PFSK-1 (cell line): ENCODE data around the gene AKAP6.

Source experiments
- FOXP2 ChIP-seq: optimal IDR thresholded peaks from 2 replicates; pipeline ENCODE3; 2011; ENCODE audit warnings: borderline replicate concordance, control low read depth, inconsistent platforms; ENCODE audit not compliant: insufficient read depth; ENCODE audit errors: extremely low read length, extremely low read depth
- POLR2AphosphoS5 ChIP-seq: IDR thresholded peaks from 2 replicates; pipeline ENCODE4 v1.6.1; 2012; ENCODE audit warnings: low read depth, mild to moderate bottlenecking, control low read depth, low read length, moderate library complexity
- REST ChIP-seq, 2 experiments: IDR thresholded peaks; 2 replicates each; pipeline versions ENCODE4 v1.6.1 to v1.8.0; 2011 to 2012; ENCODE audit warnings: low read depth in 2 of 2, low read length in 2 of 2, control low read depth in 1 of 2, inconsistent platforms in 1 of 2, mild to moderate bottlenecking in 1 of 2, moderate library complexity in 1 of 2; ENCODE audit not compliant: insufficient read depth in 1 of 2
- SIN3A ChIP-seq: IDR thresholded peaks from 2 replicates; pipeline ENCODE4 v1.6.1; 2012; ENCODE audit warnings: mild to moderate bottlenecking, low read length, moderate library complexity, borderline replicate concordance; ENCODE audit not compliant: insufficient read depth
- TAF1 ChIP-seq: IDR thresholded peaks from 2 replicates; pipeline ENCODE4 v1.6.1; 2012; ENCODE audit warnings: low read length, control low read depth, borderline replicate concordance; ENCODE audit not compliant: insufficient read depth

AKAP6 gene

GRCh38 chr14:32426586-32427388 is 97.7 kb downstream of the AKAP6 start:
- TF ChIP-seq SIN3A (no peak), FOXP2 (no peak), TAF1 (no peak)

GRCh38 chr14:32427726-32428528 is 98.8 kb downstream of the AKAP6 start:
- TF ChIP-seq FOXP2: no peak
- no peak for TF ChIP-seq SIN3A
- TF ChIP-seq POLR2AphosphoS5: no peak
- TF ChIP-seq TAF1: no peak
- TF ChIP-seq REST (IDR thresholded peaks at IDR 0.05; ENCODE audit: insufficient read depth in 1 of 2, low read depth in 2 of 2, low read length in 2 of 2): no peak

- no peak for TF ChIP-seq TAF1
These were observed 99.8 kb downstream of the AKAP6 start for GRCh38 chr14:32428875-32429274.

- TF ChIP-seq POLR2AphosphoS5 (no peak), FOXP2 (no peak), TAF1 (no peak), REST (IDR thresholded peaks at IDR 0.05; ENCODE audit: insufficient read depth in 1 of 2, low read depth in 2 of 2, low read length in 2 of 2) (no peak), SIN3A (no peak)
These were observed 101.2 kb downstream of the AKAP6 start for GRCh38 chr14:32430326-32430725.

GRCh38 chr14:32432813-32433538 is 103.9 kb downstream of the AKAP6 start:
- TF ChIP-seq REST (IDR thresholded peaks at IDR 0.05; ENCODE audit: insufficient read depth in 1 of 2, low read depth in 2 of 2, low read length in 2 of 2): no peak
- TF ChIP-seq FOXP2: no peak
- TF ChIP-seq TAF1: no peak
